Occipital lobe (tissue), 2 donors: ENCODE measurements around the gene RALGDS. TPM values are rescaled to one million over a fixed set of nuclear protein-coding genes. Genes with fewer than 3 reads are reported as not detected.
A peak's percentile ranks its signal among the peaks of the same experiment; 100 is the strongest.

Experiments used
- DNase-seq: peaks from one replicate; lab custom pipeline; 2025; lab: John Stamatoyannopoulos, UW
- total RNA-seq: library from RNA; depleted of rRNA; stranded (reverse); fragments of >200 nt; gene quantifications from one replicate; pipeline ENCODE4 v1.2.3, GENCODE V29; 2014

The RALGDS gene
- total RNA-seq, 1 donor from 2014 or later: 95.8 TPM

- no peak for DNase-seq
Observed at GRCh38 chr9:133120501-133121197, 391 bp downstream of the RALGDS start.

GRCh38 chr9:133119846-133120500 is 1.1 kb downstream of the RALGDS start:
- no peak for DNase-seq

GRCh38 chr9:133119103-133119845 is 1.8 kb downstream of the RALGDS start:
- DNase-seq: peak; percentile 68

- DNase-seq: no peak
Observed at GRCh38 chr9:133118568-133118967, 2.5 kb downstream of the RALGDS start.

GRCh38 chr9:133118179-133118520 is 2.9 kb downstream of the RALGDS start:
- DNase-seq: no peak

- peak; percentile 84 for DNase-seq
Observed at GRCh38 chr9:133117271-133118178, 3.5 kb downstream of the RALGDS start.

GRCh38 chr9:133116346-133117231 is 4.5 kb downstream of the RALGDS start:
- no peak for DNase-seq

GRCh38 chr9:133115604-133116345 is 5.3 kb downstream of the RALGDS start:
- peak; percentile 61 for DNase-seq

- no peak for DNase-seq
Observed at GRCh38 chr9:133114886-133115603, 6.0 kb downstream of the RALGDS start.

- DNase-seq: peak; percentile 51
Observed at GRCh38 chr9:133113949-133114885, 6.8 kb downstream of the RALGDS start.

GRCh38 chr9:133113163-133113948 is 7.7 kb downstream of the RALGDS start:
- no peak for DNase-seq

- DNase-seq: no peak
Observed at GRCh38 chr9:133112663-133113026, 8.4 kb downstream of the RALGDS start.

GRCh38 chr9:133111808-133112662 is 9.0 kb downstream of the RALGDS start:
- no peak for DNase-seq

GRCh38 chr9:133109931-133110650 is 10.9 kb downstream of the RALGDS start:
- DNase-seq: no peak

- DNase-seq: no peak
Observed at GRCh38 chr9:133108794-133109641, 12.0 kb downstream of the RALGDS start.
